Osteocyte (in vitro differentiated cells): ENCODE measurements around the gene CNTD1. TPM values are rescaled to one million over a fixed set of nuclear protein-coding genes. Genes with fewer than 3 reads are reported as not detected.

Source experiments
- DNase-seq: peaks from one replicate; pipeline ENCODE4 v3.0.0; 2021; ENCODE audit warnings: mixed read lengths; ENCODE audit not compliant: unreplicated experiment; ENCODE audit errors: extremely low spot score
- H3K27ac Mint-ChIP-seq: one replicate; pipeline ENCODE4 v1.8.0; 2021; ENCODE audit warnings: mild to moderate bottlenecking, mixed read lengths; ENCODE audit not compliant: unreplicated experiment
- H3K27me3 Mint-ChIP-seq: one replicate; pipeline ENCODE4 v1.8.0; 2021; ENCODE audit warnings: mixed read lengths; ENCODE audit not compliant: unreplicated experiment
- H3K36me3 Mint-ChIP-seq: one replicate; pipeline ENCODE4 v1.8.0; 2021; ENCODE audit warnings: mixed read lengths; ENCODE audit not compliant: unreplicated experiment
- H3K4me1 Mint-ChIP-seq: one replicate; pipeline ENCODE4 v1.8.0; 2021; ENCODE audit warnings: mixed read lengths; ENCODE audit not compliant: unreplicated experiment
- H3K4me3 Mint-ChIP-seq: one replicate; pipeline ENCODE4 v1.8.0; 2021; ENCODE audit warnings: mild to moderate bottlenecking, moderate library complexity, mixed read lengths; ENCODE audit not compliant: unreplicated experiment
- H3K9me3 Mint-ChIP-seq: one replicate; pipeline ENCODE4 v1.8.0; 2021; ENCODE audit warnings: mixed read lengths; ENCODE audit not compliant: unreplicated experiment
- long read RNA-seq: library from polyadenylated mRNA; unstranded; transcript quantifications from one replicate; pipeline ENCODE4 v2.0.0, GENCODE V29; 2021
- total RNA-seq: library from RNA; stranded (reverse); gene quantifications from 2 replicates; pipeline ENCODE4 v1.2.1, GENCODE V29; 2021
- TF ChIP-seq, protein P1 (sequence below): fragments of 200-600 bp; sonication (generic); IDR thresholded peaks from 2 replicates; pipeline ENCODE4 v1.5.0; 2021; ENCODE audit warnings: antibody characterized with exemption, mild to moderate bottlenecking, moderate library complexity

Gene CNTD1, protein sequence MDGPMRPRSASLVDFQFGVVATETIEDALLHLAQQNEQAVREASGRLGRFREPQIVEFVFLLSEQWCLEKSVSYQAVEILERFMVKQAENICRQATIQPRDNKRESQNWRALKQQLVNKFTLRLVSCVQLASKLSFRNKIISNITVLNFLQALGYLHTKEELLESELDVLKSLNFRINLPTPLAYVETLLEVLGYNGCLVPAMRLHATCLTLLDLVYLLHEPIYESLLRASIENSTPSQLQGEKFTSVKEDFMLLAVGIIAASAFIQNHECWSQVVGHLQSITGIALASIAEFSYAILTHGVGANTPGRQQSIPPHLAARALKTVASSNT
- total RNA-seq = 0.31 and 0.51 TPM in 2 replicates
- long read RNA-seq = 0 reads

DNA sequence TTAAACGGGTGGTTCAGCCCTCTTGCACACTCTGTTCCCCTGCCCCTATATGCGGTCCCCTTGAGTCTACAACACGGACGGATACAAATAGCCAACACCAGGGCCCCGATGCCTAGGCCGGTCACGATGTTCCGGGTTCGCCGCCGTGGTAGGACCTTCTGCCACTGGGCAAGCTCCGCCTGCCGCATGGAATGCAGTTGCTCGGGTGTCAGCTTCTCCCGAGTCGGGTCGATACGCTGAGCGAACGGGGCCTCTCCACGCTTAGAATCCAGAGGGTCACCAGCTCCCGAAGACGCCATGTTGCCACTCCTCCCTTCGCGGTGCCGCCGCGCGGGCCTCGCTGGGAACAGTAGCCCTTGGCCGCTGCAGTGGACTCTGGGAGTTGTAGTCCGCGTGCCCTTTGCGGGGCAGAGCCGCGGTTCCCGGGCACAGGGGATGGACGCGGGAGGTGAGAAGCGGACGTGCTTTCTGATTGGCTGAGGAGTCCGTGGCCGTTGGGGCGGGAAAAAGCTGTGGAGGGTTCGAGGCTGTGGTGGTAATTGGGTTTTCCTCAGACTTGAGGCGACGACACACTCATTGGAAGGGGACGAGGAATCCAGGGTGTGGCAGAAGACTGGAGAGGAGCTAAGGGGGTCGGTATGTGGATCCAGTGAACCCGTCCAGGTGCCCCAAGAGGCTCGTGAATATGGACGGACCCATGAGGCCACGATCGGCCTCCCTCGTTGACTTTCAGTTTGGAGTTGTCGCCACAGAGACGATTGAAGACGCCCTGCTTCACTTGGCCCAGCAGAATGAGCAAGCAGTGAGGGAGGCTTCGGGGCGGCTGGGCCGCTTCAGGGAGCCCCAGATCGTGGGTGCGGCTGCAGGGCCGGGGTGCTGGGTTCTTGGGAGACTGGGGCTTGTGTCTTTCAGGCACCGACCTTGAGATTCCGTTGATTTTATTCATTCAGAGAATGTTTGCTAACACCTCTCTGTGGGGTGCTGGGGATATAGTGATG is at the start of gene CNTD1, which contains the start of gene COA3:
Gene CNTD1 (plus strand): TSS at position 479 of the 998 bp plus-strand sequence. CDS start 207 bp downstream, at position 686.
Gene COA3 (minus strand): TSS at position 322 of the 998 bp plus-strand sequence. CDS start 23 bp downstream, at position 299.
- DNase-seq = peak; percentile 94
- H3K36me3 Mint-ChIP-seq = peaks cover 11% of the 10 kb centered on the region
- peak within 1 kb of the TSS; percentile 92 for H3K4me3 Mint-ChIP-seq
- no peaks in the 10 kb centered on the region for H3K9me3 Mint-ChIP-seq
- TF ChIP-seq, protein P1, sequence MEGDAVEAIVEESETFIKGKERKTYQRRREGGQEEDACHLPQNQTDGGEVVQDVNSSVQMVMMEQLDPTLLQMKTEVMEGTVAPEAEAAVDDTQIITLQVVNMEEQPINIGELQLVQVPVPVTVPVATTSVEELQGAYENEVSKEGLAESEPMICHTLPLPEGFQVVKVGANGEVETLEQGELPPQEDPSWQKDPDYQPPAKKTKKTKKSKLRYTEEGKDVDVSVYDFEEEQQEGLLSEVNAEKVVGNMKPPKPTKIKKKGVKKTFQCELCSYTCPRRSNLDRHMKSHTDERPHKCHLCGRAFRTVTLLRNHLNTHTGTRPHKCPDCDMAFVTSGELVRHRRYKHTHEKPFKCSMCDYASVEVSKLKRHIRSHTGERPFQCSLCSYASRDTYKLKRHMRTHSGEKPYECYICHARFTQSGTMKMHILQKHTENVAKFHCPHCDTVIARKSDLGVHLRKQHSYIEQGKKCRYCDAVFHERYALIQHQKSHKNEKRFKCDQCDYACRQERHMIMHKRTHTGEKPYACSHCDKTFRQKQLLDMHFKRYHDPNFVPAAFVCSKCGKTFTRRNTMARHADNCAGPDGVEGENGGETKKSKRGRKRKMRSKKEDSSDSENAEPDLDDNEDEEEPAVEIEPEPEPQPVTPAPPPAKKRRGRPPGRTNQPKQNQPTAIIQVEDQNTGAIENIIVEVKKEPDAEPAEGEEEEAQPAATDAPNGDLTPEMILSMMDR = no peak
- H3K4me1 Mint-ChIP-seq = peaks cover 35% of the 10 kb centered on the region
- peaks cover 18% of the 10 kb centered on the region for H3K27me3 Mint-ChIP-seq
- H3K27ac Mint-ChIP-seq = peak within 1 kb of the TSS; percentile 90

DNA sequence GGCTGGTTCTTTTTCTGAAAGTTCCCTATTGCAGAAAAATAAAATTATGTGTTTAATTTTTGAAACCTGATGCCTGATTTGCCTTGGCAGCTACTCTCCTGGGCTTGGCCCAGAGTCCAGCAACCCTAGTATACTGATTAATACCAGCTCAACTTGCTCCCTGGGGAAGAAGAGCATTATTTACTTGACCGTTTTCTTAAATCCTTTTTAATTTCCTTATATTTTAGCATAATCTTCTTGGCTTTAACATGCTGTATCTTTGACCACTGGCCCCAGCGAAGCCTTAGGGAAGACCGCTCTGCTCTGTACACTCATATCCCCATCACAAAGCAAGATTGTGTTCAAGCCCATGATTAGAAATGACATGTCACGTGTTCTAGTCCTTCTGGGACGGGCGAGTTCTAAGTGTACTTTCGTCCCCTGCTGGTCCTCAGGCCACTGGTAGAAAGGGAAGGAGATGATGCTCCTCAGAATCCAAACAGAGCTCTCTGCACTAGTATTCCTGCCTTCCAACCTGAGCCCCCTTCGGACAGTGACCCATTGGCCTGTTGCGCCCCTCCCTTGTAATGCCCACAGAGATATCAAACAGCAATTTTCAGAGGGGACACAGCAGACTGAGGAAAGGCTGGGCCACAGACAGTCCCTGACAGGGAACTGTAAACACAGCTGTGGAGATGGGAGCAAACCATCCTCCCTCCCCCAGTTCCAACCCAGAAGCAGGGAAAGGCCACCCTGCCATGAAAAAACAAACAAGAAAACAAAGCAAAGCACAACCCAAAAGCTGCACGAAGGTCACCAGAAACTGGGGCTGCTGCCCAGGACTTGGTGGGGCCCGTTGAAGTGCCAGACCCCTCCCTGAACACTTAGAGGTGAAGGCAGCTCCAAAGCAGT is 49.5 kb upstream of the CNTD1 start:
- Mint-ChIP-seq H3K36me3 (no peaks in the 10 kb centered on the region), H3K4me1 (peaks cover 7% of the 10 kb centered on the region), H3K27me3 (peaks cover 37% of the 10 kb centered on the region), H3K27ac (no peak overlapping the region), H3K9me3 (no peaks in the 10 kb centered on the region), H3K4me3 (no peak overlapping the region)
- TF ChIP-seq, protein P1 = no peak
- DNase-seq = no peak

DNA sequence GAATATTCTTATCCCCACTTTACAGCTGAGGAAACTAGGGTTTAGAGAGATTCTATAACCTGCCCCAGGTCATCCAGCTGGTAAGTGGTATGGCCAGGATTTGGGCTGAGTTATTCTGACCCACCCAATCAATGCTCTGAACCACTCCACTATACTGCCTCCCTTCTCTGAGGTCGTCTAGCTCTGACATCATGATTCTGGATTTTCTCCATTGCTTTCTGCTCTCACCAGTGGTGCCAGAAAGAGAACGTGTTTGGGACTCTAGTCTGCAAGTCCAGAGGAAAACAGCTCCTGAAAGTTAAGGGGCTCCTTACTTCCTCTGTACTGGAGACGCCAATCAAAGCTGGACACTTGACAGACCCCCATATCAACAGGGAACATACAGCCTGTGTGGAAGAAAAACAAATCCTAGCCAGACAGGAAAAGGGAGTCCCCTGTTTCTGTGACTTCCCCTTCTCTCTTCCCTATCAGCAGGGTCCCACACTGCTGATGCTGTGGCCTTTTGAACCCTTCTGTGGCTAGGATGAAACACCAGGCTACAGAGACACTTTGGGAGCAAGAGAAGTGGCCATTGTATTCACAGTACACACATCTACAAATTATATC is 47.8 kb upstream of the CNTD1 start:
- Mint-ChIP-seq H3K36me3 (no peaks in the 10 kb centered on the region), H3K4me3 (no peak overlapping the region), H3K27ac (no peak overlapping the region), H3K27me3 (peaks cover 47% of the 10 kb centered on the region), H3K9me3 (no peaks in the 10 kb centered on the region), H3K4me1 (no peaks in the 10 kb centered on the region)
- no peak for DNase-seq
- TF ChIP-seq, protein P1 = no peak

DNA sequence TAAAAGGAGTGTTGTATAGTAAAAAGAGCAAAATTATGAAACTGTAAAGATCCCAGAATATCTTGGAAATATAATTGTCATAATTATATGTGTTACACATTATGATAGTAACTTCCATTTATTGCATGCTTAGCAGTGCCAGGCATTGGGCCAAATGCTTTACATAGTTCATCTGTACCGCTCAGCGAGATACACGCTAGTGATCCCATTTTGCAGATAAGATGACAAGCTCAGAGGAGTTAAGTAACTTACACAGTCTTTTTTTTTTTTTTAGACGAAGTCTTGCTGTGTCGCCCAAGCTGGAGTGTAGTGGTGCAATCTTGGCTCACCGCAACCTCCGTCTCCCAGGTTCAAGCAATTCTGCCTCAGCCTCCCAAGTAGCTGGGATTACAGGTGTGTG is 47.0 kb upstream of the CNTD1 start:
- Mint-ChIP-seq H3K27me3 (peaks cover 47% of the 10 kb centered on the region), H3K4me3 (no peak overlapping the region), H3K4me1 (no peaks in the 10 kb centered on the region), H3K27ac (no peak overlapping the region), H3K9me3 (no peaks in the 10 kb centered on the region), H3K36me3 (no peaks in the 10 kb centered on the region)
- TF ChIP-seq, protein P1 = no peak
- DNase-seq = no peak
